Prostate gland (tissue), 2 donors: ENCODE data around the gene ERICH3.

Experiments
- CTCF ChIP-seq, 4 experiments: fragments of 200-600 bp in 2 of 4; fragments of 450-650 bp in 2 of 4; sonication (generic) in 2 of 4; IDR thresholded peaks; 1 replicate in 3 of 4; 2 replicates in 1 of 4; pipeline ENCODE4 v1.5.1; 2016 to 2019; ENCODE audit warnings: antibody characterized with exemption in 4 of 4, mild to moderate bottlenecking in 2 of 4, moderate library complexity in 2 of 4
- POLR2A ChIP-seq: fragments of 450-650 bp; IDR thresholded peaks from one replicate; pipeline ENCODE4 v1.6.1; 2016; ENCODE audit warnings: antibody characterized with exemption, mild to moderate bottlenecking
- POLR2AphosphoS5 ChIP-seq: sonication (generic); formaldehyde crosslinking; IDR thresholded peaks from one replicate; pipeline ENCODE4 v1.6.1; 2017; ENCODE audit warnings: antibody characterized with exemption

GRCh38 chr1:74690364-74690696 is 16.7 kb upstream of the ERICH3 start:
- TF ChIP-seq CTCF (IDR thresholded peaks at IDR 0.05) (no peak), POLR2AphosphoS5 (no peak), POLR2A (no peak)
